Fibroblast of pulmonary artery (primary cell): ENCODE results near the gene ARHGAP10.
A peak's percentile ranks its signal among the peaks of the same experiment; 100 is the strongest.

Experiments
- DNase-seq: peaks from one replicate; pipeline ENCODE4 v3.0.0-alpha.2; 2010; ENCODE audit warnings: low read depth
- H3K4me3 ChIP-seq: replicated peaks from 2 replicates; pipeline ENCODE4 v1.5.1; 2011; ENCODE audit warnings: low read depth, mild to moderate bottlenecking, control low read depth, low read length, moderate library complexity
- CTCF ChIP-seq: IDR thresholded peaks from 2 replicates; pipeline ENCODE4 v1.5.1; 2011; ENCODE audit warnings: mild to moderate bottlenecking, control low read depth, low read length, inconsistent platforms; ENCODE audit errors: missing control alignments

ARHGAP10 gene

GRCh38 chr4:147765121-147765529, 33.2 kb downstream of the ARHGAP10 start:
- no peak for DNase-seq
- H3K4me3 ChIP-seq: no peak overlapping the region
- no peak for TF ChIP-seq CTCF

GRCh38 chr4:147768113-147768512, 36.2 kb downstream of the ARHGAP10 start:
- no peak overlapping the region for H3K4me3 ChIP-seq

GRCh38 chr4:147769386-147769785, 37.5 kb downstream of the ARHGAP10 start:
- no peak for TF ChIP-seq CTCF
- H3K4me3 ChIP-seq: no peak overlapping the region
- no peak for DNase-seq

More at GRCh38 chr4:147768113-147768512, 36.2 kb downstream of the ARHGAP10 start:
- TF ChIP-seq CTCF: no peak
- peak; percentile 92 for DNase-seq

GRCh38 chr4:147770831-147771230, 38.9 kb downstream of the ARHGAP10 start:
- no peak overlapping the region for H3K4me3 ChIP-seq
- TF ChIP-seq CTCF: no peak
- no peak for DNase-seq

GRCh38 chr4:147772056-147772455, 40.2 kb downstream of the ARHGAP10 start:
- DNase-seq: no peak
- no peak overlapping the region for H3K4me3 ChIP-seq
- TF ChIP-seq CTCF: no peak

- no peak for TF ChIP-seq CTCF
- no peak overlapping the region for H3K4me3 ChIP-seq
- peak; percentile 80 for DNase-seq
Measured at GRCh38 chr4:147772459-147772969, 40.6 kb downstream of the ARHGAP10 start.
